Spleen (tissue), 7 donors: ENCODE results near the gene WNT9A.

Experiments used
- POLR2A ChIP-seq, 3 donors: fragments of 450-650 bp; IDR thresholded peaks; one replicate each; pipeline ENCODE4 v1.5.1; 2017; ENCODE audit warnings: antibody characterized with exemption in 3 of 3, mild to moderate bottlenecking in 1 of 3
- POLR2AphosphoS5 ChIP-seq, 3 donors: sonication (generic); formaldehyde crosslinking; IDR thresholded peaks; one replicate each; pipeline ENCODE4 v1.5.1; 2017; ENCODE audit warnings: antibody characterized with exemption in 3 of 3
- TF ChIP-seq, protein P1 (sequence below), 11 experiments: fragments of 200-600 bp in 7 of 11; fragments of 450-650 bp in 4 of 11; sonication (generic) in 4 of 11; IDR thresholded peaks in 8 of 11; conservative IDR thresholded peaks in 3 of 11; 1 replicate in 7 of 11; 2 replicates in 4 of 11; pipeline versions ENCODE4 v1.4.0 to v1.8.0; 2016 to 2021; ENCODE audit warnings: antibody characterized with exemption in 11 of 11, inconsistent platforms in 4 of 11, mild to moderate bottlenecking in 1 of 11
- donor health status: DM: no; HTN: no; CAD: no; lungs with moderate emphysema.
- donor health status: DM: no; HTN: no; CAD: no.
- donor health status: DM: no; HTN: no; CAD: no.

DNA sequence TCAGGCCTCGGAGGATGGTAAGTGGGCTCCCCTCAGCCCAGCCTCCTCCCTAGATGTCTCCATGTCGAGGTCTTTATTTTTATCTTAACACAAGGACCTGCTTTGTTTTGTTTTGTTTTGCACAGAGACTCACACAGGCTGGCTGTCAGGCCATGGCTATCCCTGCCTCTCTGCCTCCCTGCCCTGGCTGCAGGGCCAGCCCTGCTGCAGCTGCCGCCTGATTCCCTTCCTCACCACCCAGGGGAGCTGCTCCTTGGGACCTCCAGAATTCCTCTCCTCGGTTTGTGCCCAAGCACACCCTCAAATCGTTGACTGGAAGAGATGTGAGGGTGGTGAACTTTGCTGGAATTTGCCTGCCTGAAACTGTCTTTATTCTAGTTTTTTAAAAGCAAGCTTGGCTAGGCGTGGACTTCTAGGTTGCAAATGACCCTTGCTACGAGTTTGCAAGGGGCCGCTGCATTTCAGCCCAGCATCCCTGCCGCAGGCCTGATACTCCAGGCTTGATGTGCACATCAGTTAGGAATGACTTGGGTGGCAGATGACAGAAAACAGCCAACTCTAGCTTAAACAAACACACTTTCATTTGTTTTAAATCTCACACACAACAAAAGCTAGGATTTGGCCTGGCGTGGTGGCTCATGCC lies 37.1 kb downstream of the WNT9A start:
- TF ChIP-seq, protein P1, sequence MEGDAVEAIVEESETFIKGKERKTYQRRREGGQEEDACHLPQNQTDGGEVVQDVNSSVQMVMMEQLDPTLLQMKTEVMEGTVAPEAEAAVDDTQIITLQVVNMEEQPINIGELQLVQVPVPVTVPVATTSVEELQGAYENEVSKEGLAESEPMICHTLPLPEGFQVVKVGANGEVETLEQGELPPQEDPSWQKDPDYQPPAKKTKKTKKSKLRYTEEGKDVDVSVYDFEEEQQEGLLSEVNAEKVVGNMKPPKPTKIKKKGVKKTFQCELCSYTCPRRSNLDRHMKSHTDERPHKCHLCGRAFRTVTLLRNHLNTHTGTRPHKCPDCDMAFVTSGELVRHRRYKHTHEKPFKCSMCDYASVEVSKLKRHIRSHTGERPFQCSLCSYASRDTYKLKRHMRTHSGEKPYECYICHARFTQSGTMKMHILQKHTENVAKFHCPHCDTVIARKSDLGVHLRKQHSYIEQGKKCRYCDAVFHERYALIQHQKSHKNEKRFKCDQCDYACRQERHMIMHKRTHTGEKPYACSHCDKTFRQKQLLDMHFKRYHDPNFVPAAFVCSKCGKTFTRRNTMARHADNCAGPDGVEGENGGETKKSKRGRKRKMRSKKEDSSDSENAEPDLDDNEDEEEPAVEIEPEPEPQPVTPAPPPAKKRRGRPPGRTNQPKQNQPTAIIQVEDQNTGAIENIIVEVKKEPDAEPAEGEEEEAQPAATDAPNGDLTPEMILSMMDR (IDR thresholded peaks at IDR 0.05 in 8 of 11, conservative IDR thresholded peaks at IDR 0.05 in 3 of 11): no peak
- TF ChIP-seq POLR2AphosphoS5 (IDR thresholded peaks at IDR 0.05) (no peak), POLR2A (IDR thresholded peaks at IDR 0.05) (no peak)
